HG03442 (cell line): Measurements from ENCODE around the gene RTEL1.

Source experiments
- ATAC-seq: cut with Tn5 transposase; IDR thresholded peaks from one replicate; pipeline ENCODE4 v1.9.1; 2021; ENCODE audit warnings: mild to moderate bottlenecking, moderate library complexity; ENCODE audit not compliant: unreplicated experiment

The RTEL1 gene

GRCh38 chr20:63688228-63689045 lies 30.3 kb downstream of the RTEL1 start:
- ATAC-seq: no peak

GRCh38 chr20:63689046-63690002 lies 31.2 kb downstream of the RTEL1 start:
- ATAC-seq: no peak

GRCh38 chr20:63690003-63690897 lies 32.1 kb downstream of the RTEL1 start:
- no peak for ATAC-seq

GRCh38 chr20:63690898-63691710 lies 33.0 kb downstream of the RTEL1 start:
- ATAC-seq: no peak

GRCh38 chr20:63691711-63692435 lies 33.8 kb downstream of the RTEL1 start:
- ATAC-seq: no peak

- no peak for ATAC-seq
Measured at GRCh38 chr20:63692436-63693082, 34.4 kb downstream of the RTEL1 start.

- ATAC-seq: no peak
Measured at GRCh38 chr20:63693083-63693732, 35.1 kb downstream of the RTEL1 start.

GRCh38 chr20:63693733-63694583 lies 35.8 kb downstream of the RTEL1 start:
- ATAC-seq: no peak

GRCh38 chr20:63694584-63695423 lies 36.7 kb downstream of the RTEL1 start:
- no peak for ATAC-seq

- ATAC-seq: no peak
Measured at GRCh38 chr20:63695424-63696305, 37.6 kb downstream of the RTEL1 start.

GRCh38 chr20:63696306-63696627 lies 38.2 kb downstream of the RTEL1 start:
- no peak for ATAC-seq

- no peak for ATAC-seq
Measured at GRCh38 chr20:63696628-63697356, 38.7 kb downstream of the RTEL1 start, which contains the start of gene TNFRSF6B. TSS of gene TNFRSF6B (plus strand) at chr20:63696652. CDS start at chr20:63696768, 116 bp downstream.

- ATAC-seq: no peak
Measured at GRCh38 chr20:63697357-63697867, 39.3 kb downstream of the RTEL1 start.

GRCh38 chr20:63697868-63698545 lies 39.9 kb downstream of the RTEL1 start:
- no peak for ATAC-seq
